ENCODE data around the gene CIAO2A. TPM values are rescaled to one million over a fixed set of nuclear protein-coding genes. Genes with fewer than 3 reads are reported as not detected.
A peak's percentile ranks its signal among the peaks of the same experiment; 100 is the strongest.

Gene CIAO2A
- total RNA-seq, 1 experiment from 2014 or later, result 74.4 TPM

DNA sequence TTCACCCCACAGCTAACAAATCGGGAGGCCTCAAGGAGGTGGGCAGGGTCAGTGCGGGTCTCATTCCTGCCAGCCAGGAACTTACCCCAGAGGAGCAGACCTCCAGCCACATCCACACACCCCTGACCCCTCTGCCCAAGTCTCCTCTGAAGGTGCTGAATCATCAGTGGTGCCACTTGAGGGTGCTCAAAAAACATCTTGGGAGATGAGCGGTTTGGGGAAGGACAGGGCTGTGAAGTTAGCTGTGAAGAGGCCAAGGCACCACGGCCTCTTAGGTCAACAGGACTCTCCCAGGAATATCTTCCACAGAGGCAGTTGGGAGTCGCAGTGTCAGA, 48.6 kb downstream of the CIAO2A start:
- TF ChIP-seq, protein P1, sequence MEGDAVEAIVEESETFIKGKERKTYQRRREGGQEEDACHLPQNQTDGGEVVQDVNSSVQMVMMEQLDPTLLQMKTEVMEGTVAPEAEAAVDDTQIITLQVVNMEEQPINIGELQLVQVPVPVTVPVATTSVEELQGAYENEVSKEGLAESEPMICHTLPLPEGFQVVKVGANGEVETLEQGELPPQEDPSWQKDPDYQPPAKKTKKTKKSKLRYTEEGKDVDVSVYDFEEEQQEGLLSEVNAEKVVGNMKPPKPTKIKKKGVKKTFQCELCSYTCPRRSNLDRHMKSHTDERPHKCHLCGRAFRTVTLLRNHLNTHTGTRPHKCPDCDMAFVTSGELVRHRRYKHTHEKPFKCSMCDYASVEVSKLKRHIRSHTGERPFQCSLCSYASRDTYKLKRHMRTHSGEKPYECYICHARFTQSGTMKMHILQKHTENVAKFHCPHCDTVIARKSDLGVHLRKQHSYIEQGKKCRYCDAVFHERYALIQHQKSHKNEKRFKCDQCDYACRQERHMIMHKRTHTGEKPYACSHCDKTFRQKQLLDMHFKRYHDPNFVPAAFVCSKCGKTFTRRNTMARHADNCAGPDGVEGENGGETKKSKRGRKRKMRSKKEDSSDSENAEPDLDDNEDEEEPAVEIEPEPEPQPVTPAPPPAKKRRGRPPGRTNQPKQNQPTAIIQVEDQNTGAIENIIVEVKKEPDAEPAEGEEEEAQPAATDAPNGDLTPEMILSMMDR (conservative IDR thresholded peaks at IDR 0.05), result no peak
- H2AK5ac ChIP-seq (ENCODE audit: insufficient read length, low read length), result no peak overlapping the region
- no peaks in the 10 kb centered on the region for H4K20me1 ChIP-seq (ENCODE audit: control insufficient read depth, insufficient read depth, insufficient read length)
- H3K23ac ChIP-seq (ENCODE audit: insufficient read length, low read depth, low read length), result no peak overlapping the region
- no peak overlapping the region for H3T11ph ChIP-seq (ENCODE audit: low read length)
- H3K9me3 ChIP-seq (ENCODE audit: control insufficient read depth, low read depth, low read length), result no peaks in the 10 kb centered on the region
- H2BK120ac ChIP-seq (ENCODE audit: low read depth, low read length, poor library complexity, severe bottlenecking), result no peak overlapping the region
- H2BK20ac ChIP-seq (ENCODE audit: low read depth, low read length, poor library complexity, severe bottlenecking), result no peak overlapping the region
- no peaks in the 10 kb centered on the region; a peak in 1 of 5 replicates for H3K9me3 Mint-ChIP-seq
- peaks cover 9 to 15% of the 10 kb centered on the region in 2 experiments for H3K4me1 Mint-ChIP-seq
- no peak overlapping the region for H3K4me2 ChIP-seq (ENCODE audit: insufficient read depth, insufficient read length, low read length)
- no CpG with 5 or more reads among the region's 5 CpGs for WGBS (ENCODE audit: extremely low coverage, insufficient read length, low lambda C conversion rate)
- peaks cover 11% of the 10 kb centered on the region for H3K23me2 ChIP-seq (ENCODE audit: insufficient read length, low read depth, low read length, poor library complexity, severe bottlenecking)
- H3K36me3 Mint-ChIP-seq (ENCODE audit: insufficient read depth in 1 of 3, low read depth in 3 of 3), result no peaks in the 10 kb centered on the region; a peak in 2 of 7 replicates
- no peak overlapping the region for H3K56ac ChIP-seq (ENCODE audit: insufficient read length, low read depth, low read length)
- no peak overlapping the region for H3K14ac ChIP-seq (ENCODE audit: insufficient read depth, low read length)
- H3K27ac ChIP-seq (ENCODE audit: insufficient read length, low read depth, low read length), result no peak overlapping the region
- H3K27me3 Mint-ChIP-seq (ENCODE audit: low read depth), result peaks cover 43% of the 10 kb centered on the region
- H2BK15ac ChIP-seq (ENCODE audit: low read depth, low read length), result no peak overlapping the region
- no peak overlapping the region for H2BK12ac ChIP-seq (ENCODE audit: insufficient read length, low read depth, low read length)
- H2BK5ac ChIP-seq (ENCODE audit: insufficient read length, low read length), result no peak overlapping the region
- H3K4me1 ChIP-seq (ENCODE audit: insufficient read depth, low read length), result no peaks in the 10 kb centered on the region
- no peaks in the 10 kb centered on the region for H3K79me1 ChIP-seq (ENCODE audit: insufficient read depth, low read depth, low read length, poor library complexity, severe bottlenecking)
- no peak overlapping the region for H3K18ac ChIP-seq (ENCODE audit: insufficient read length, low read depth, low read length)
- no peak overlapping the region for H4K91ac ChIP-seq (ENCODE audit: insufficient read length, low read depth, low read length)
- no peak overlapping the region for H2AFZ ChIP-seq (ENCODE audit: low read length)
- no peak overlapping the region for H3K27ac Mint-ChIP-seq
- no peak overlapping the region for H4K5ac ChIP-seq (ENCODE audit: insufficient read length, low read depth, low read length)
- peaks cover 5% of the 10 kb centered on the region; the same call in 1 of the 2 replicates for H3K27me3 ChIP-seq (ENCODE audit: insufficient read depth, low read length)
- DNase-seq, result no peak
- peak overlapping the region; percentile 58 to 74; a peak in 3 of 5 replicates for H3K4me3 Mint-ChIP-seq
- H3K4ac ChIP-seq (ENCODE audit: low read depth, low read length), result no peak overlapping the region
- H4K8ac ChIP-seq (replicated peaks; ENCODE audit: insufficient read length, low read depth, low read length), result no peak overlapping the region
- no peak overlapping the region for H3K9ac ChIP-seq (ENCODE audit: extremely low read depth, insufficient read length, low read length)
- H3K79me2 ChIP-seq (ENCODE audit: insufficient read depth, low read length), result no peaks in the 10 kb centered on the region

All from H9 (cell line).